BE2C (cell line): Measurements from ENCODE around the gene TBC1D2B.

ENCODE experiments used
- DNase-seq: peaks from one replicate; pipeline ENCODE4 v3.0.0-alpha.2; 2020
- H3K27me3 ChIP-seq: fragments of 250-450 bp; sonication (Bioruptor Pico); 2 replicates; pipeline ENCODE4 v1.5.1; 2020; ENCODE audit warnings: mild to moderate bottlenecking
- H3K36me3 ChIP-seq: fragments of 250-450 bp; sonication (Bioruptor Pico); 2 replicates; pipeline ENCODE4 v1.5.1; 2020; ENCODE audit warnings: mild to moderate bottlenecking
- H3K4me1 ChIP-seq: fragments of 250-450 bp; sonication (Bioruptor Pico); 2 replicates; pipeline ENCODE4 v1.5.1; 2020
- H3K4me3 ChIP-seq: 2 replicates; pipeline ENCODE4 v1.5.1; 2011; ENCODE audit warnings: low read depth, low read length
- H3K9me3 ChIP-seq: fragments of 250-450 bp; sonication (Bioruptor Pico); 2 replicates; pipeline ENCODE4 v1.5.1; 2020
- TF ChIP-seq, protein P1 (sequence below): IDR thresholded peaks from 2 replicates; pipeline ENCODE4 v1.5.1; 2012; ENCODE audit warnings: mild to moderate bottlenecking, low read depth, low read length

Gene TBC1D2B

DNA sequence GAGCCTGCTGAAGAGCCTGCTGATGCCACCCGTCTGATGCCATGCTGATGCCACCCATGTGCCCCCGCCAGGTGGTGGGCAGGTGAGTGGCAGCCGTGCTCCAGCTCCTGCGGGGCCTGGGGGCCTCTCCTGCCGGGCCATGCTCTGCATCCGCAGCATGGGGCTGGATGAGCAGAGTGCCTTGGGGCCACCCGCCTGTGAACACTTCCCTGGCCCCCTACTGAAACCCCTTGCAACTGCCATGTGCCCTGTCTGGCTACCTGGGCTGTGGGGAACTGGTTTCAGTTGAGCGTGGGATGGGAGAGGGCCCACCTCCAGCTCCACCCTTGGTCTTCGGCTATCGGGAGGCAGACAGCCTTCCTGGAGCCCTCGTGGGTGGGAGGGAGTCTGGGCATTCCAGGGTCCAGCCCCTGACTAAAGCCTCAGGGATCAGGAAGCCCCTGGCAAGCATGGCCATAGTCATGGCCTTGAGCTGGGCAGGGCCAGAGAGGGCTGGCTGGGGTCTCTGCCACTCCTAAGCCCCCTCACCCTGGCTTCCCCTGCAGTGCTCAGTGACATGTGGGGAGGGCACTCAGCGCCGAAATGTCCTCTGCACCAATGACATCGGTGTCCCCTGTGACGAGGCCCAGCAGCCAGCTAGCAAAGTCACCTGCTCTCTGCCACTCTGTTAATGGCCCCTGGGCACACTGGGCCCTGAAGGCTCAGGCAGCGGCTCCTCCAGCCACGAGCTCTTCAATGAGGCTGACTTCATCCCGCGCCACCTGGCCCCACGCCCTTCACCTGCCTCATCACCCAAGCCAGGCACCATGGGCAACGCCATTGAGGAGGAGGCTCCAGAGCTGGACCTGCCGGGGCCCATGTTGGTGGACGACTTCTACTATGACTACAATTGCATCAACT, 92.2 kb downstream of the TBC1D2B start:
- no peaks in the 10 kb centered on the region for H3K27me3 ChIP-seq
- no peaks in the 10 kb centered on the region for H3K36me3 ChIP-seq
- DNase-seq: no peak
- H3K4me1 ChIP-seq: peaks cover 21% of the 10 kb centered on the region
- no peak overlapping the region for H3K4me3 ChIP-seq
- TF ChIP-seq, protein P1, sequence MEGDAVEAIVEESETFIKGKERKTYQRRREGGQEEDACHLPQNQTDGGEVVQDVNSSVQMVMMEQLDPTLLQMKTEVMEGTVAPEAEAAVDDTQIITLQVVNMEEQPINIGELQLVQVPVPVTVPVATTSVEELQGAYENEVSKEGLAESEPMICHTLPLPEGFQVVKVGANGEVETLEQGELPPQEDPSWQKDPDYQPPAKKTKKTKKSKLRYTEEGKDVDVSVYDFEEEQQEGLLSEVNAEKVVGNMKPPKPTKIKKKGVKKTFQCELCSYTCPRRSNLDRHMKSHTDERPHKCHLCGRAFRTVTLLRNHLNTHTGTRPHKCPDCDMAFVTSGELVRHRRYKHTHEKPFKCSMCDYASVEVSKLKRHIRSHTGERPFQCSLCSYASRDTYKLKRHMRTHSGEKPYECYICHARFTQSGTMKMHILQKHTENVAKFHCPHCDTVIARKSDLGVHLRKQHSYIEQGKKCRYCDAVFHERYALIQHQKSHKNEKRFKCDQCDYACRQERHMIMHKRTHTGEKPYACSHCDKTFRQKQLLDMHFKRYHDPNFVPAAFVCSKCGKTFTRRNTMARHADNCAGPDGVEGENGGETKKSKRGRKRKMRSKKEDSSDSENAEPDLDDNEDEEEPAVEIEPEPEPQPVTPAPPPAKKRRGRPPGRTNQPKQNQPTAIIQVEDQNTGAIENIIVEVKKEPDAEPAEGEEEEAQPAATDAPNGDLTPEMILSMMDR: no peak
- no peaks in the 10 kb centered on the region for H3K9me3 ChIP-seq

DNA sequence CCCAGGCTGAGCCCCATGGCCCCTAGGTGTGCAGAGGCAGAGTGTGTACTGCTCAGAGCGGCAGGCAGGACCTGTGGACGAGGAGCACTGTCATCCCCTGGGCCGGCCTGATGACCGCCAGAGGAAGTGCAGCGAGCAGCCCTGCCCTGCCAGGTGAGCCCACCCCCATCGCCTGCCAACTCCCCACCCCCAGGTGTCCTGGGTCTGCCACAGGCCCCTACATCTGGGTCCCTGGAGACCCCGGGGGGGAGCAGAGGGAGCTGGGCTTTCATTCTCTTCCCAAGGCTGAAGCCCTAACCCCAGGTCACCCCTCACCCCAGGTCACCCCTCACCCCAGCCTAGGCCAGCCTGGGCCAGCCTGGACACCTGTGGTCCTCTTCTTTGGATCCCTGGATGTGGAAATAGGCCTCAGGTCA, 93.1 kb downstream of the TBC1D2B start:
- no peak overlapping the region for H3K4me3 ChIP-seq
- TF ChIP-seq, protein P1: no peak
- H3K9me3 ChIP-seq: no peaks in the 10 kb centered on the region
- DNase-seq: no peak
- H3K27me3 ChIP-seq: no peaks in the 10 kb centered on the region
- peaks cover 17% of the 10 kb centered on the region for H3K4me1 ChIP-seq
- no peaks in the 10 kb centered on the region for H3K36me3 ChIP-seq

GRCh38 chr15:77983708-77984445, 93.6 kb downstream of the TBC1D2B start:
- H3K4me1 ChIP-seq: peaks cover 17% of the 10 kb centered on the region
- H3K4me3 ChIP-seq: no peak overlapping the region
- H3K36me3 ChIP-seq: no peaks in the 10 kb centered on the region
- H3K27me3 ChIP-seq: no peaks in the 10 kb centered on the region
- TF ChIP-seq, protein P1: peak; percentile 48
- H3K9me3 ChIP-seq: no peaks in the 10 kb centered on the region
- no peak for DNase-seq

DNA sequence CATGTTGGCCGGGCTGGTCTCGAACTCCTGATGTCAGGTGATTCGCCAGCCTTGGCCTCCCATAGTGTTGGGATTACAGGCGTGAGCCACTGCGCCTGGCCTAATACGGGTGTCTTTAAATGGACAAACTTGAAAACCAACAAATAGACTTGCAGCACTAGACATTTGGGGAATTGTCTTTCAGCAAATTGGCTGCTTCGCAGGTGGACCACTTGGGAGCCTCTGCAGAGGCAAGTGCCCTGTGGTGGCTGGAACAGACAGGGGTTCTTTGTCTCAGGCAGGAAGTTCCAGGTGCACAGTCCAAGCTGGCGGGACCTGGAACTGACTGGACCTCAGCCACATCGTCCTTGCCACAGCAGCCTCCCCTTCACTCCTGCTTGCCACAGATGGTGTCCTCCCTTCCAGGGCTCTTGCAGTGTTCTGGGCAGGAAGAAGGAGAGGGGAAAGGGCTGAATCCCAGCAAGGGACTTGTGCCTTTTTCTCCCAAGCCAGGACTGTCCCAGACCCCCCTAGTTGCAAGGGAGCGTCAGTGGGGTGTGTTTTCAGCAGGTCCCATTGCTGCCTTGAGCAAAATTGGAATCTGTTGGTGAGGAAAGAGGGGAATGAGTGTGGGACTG, 94.3 kb downstream of the TBC1D2B start:
- no peaks in the 10 kb centered on the region for H3K27me3 ChIP-seq
- peaks cover 10% of the 10 kb centered on the region for H3K4me1 ChIP-seq
- H3K4me3 ChIP-seq: no peak overlapping the region
- DNase-seq: no peak
- H3K9me3 ChIP-seq: no peaks in the 10 kb centered on the region
- TF ChIP-seq, protein P1: no peak
- H3K36me3 ChIP-seq: no peaks in the 10 kb centered on the region

DNA sequence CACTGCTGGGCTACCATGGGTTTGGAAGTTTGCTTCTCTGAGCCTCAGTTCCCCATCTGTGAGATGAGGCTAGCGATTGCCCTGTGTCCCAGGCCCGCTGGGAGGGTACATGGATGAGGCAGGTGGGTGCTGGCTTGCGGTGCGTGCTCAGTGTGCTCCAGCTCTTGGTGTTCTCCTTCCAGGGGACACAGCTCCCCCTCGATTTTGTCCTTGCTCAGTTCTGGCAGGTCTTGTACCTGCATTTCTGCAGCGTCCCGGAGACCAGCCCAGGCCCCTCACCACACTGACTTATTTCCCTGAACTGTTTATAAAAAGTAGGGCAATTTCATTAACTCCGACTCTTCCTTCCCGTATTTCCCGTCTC, 95.4 kb downstream of the TBC1D2B start:
- H3K36me3 ChIP-seq: no peaks in the 10 kb centered on the region
- H3K4me1 ChIP-seq: peaks cover 16% of the 10 kb centered on the region

More for the DNA sequence above, 95.4 kb downstream of the TBC1D2B start:
- Histone ChIP-seq H3K27me3 (no peaks in the 10 kb centered on the region), H3K9me3 (no peaks in the 10 kb centered on the region), H3K4me3 (no peak overlapping the region)
- DNase-seq: no peak
- TF ChIP-seq, protein P1: no peak
